ENCODE measurements around the gene DLG2. TPM values are rescaled to one million over a fixed set of nuclear protein-coding genes. Genes with fewer than 3 reads are reported as not detected.

Gene DLG2
- total RNA-seq, 2 experiments from 2014 or later, result 1.3 to 1.7 TPM

DNA sequence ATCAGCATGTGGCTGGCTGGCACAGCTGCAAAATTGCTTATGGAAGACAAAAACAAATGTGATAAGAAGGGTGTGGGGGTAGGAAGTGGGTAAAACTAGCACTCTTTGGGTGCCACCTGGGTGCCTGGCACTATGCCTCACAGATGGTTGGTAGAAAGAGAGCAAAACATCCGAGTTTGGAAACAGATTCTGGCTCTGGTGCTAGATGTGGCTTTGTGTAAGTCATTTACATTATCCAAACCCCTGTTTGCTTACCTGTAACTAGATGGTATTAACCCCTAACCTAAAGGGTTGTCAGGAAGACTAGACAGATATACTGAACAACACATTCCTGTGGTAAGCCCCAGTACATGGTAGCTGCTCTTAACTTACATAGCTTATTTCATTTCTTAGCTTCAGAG, 905.6 kb downstream of the DLG2 start:
- POLR2A ChIA-PET, result no interaction called here
- H3K27me3 Mint-ChIP-seq, result peaks cover 3% of the 10 kb centered on the region
- H3K27ac Mint-ChIP-seq, result no peak overlapping the region

GRCh38 chr11:84720706-84721402, 906.3 kb downstream of the DLG2 start:
- ChIA-PET CTCF (no interaction called here), POLR2A (no interaction called here)
- Mint-ChIP-seq H3K27ac (no peak overlapping the region), H3K36me3 (ENCODE audit: low read depth) (no peaks in the 10 kb centered on the region), H3K4me3 (no peak overlapping the region), H3K9me3 (no peaks in the 10 kb centered on the region), H3K4me1 (no peaks in the 10 kb centered on the region), H3K27me3 (peaks cover 3% of the 10 kb centered on the region)
- no peak for DNase-seq

More for the DNA sequence above, 905.6 kb downstream of the DLG2 start:
- DNase-seq, result no peak
- H3K9me3 Mint-ChIP-seq, result no peaks in the 10 kb centered on the region
- no peaks in the 10 kb centered on the region for H3K36me3 Mint-ChIP-seq (ENCODE audit: low read depth)
- no peaks in the 10 kb centered on the region for H3K4me1 Mint-ChIP-seq
- no peak overlapping the region for H3K4me3 Mint-ChIP-seq
- CTCF ChIA-PET, result no interaction called here

DNA sequence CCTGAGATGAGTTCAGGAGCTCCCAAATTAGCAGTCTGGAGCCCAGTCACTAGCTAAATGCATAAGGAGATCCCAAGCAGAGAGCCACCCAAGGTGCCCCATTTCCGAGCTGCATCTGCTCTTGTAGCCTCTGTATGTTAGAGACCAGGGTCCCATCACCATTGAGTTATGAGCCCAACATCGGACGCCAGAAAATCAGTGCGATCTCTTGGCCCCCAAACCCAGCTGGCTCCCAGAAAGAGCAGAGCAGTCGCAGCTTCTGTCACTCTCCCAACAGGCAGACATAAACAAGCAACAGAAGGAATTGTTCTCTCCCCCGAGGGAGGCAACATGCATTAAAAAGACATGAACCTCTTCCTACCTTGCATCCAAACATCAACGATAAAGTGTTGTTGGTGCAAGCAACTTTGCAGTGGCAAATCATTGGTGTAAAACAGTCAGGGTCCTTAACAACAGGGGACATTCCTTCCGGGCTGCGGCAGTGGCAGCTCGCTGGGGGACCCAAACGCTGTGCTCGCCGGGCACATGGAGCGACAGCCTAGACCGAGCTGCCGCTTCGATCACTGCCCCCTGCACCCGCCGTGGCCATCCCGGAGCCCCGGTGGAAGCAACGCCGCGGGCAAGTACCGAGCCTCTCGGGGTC, 907.1 kb downstream of the DLG2 start:
- H3K4me1 Mint-ChIP-seq, result no peaks in the 10 kb centered on the region
- CTCF ChIA-PET, result no interaction called here
- H3K27ac Mint-ChIP-seq, result no peak overlapping the region
- H3K36me3 Mint-ChIP-seq (ENCODE audit: low read depth), result no peaks in the 10 kb centered on the region
- POLR2A ChIA-PET, result no interaction called here
- peaks cover 3% of the 10 kb centered on the region for H3K27me3 Mint-ChIP-seq
- DNase-seq, result no peak
- no peaks in the 10 kb centered on the region for H3K9me3 Mint-ChIP-seq
- no peak overlapping the region for H3K4me3 Mint-ChIP-seq

DNA sequence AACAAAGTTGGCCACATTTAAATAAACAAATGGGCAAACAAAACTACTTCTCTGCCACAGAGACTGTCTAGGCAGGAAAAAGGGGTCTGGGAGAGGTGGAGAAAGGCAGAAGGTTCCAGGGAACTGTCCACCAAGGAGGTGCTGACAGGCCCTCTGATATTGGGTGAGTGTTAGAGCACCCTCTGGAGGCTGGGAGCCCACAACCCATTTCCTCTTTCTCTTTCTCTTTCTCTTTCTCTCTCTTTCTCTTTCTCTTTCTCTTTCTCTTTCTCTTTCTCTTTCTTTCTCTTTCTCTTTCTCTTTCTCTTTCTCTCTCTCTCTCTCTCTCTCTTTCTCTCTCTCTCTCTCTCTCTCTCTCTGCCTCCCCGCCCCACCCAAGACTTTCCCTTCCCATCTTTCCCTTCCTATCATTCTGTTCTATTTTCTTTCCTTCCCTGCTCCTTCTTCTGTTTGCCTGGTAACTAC, 912.8 kb downstream of the DLG2 start:
- H3K27me3 Mint-ChIP-seq, result no peaks in the 10 kb centered on the region
- H3K9me3 Mint-ChIP-seq, result no peaks in the 10 kb centered on the region
- no peaks in the 10 kb centered on the region for H3K36me3 Mint-ChIP-seq (ENCODE audit: low read depth)
- ChIA-PET POLR2A (no interaction called here), CTCF (no interaction called here)
- peak; percentile 52 for DNase-seq
- H3K4me3 Mint-ChIP-seq, result peak overlapping the region; percentile 52
- no peak overlapping the region for H3K27ac Mint-ChIP-seq
- H3K4me1 Mint-ChIP-seq, result peaks cover 5% of the 10 kb centered on the region

GRCh38 chr11:84691830-84692229, 935.3 kb downstream of the DLG2 start:
- CTCF ChIA-PET, result no interaction called here
- Mint-ChIP-seq H3K36me3 (ENCODE audit: low read depth) (no peaks in the 10 kb centered on the region), H3K27ac (no peak overlapping the region), H3K27me3 (no peaks in the 10 kb centered on the region), H3K4me1 (no peaks in the 10 kb centered on the region), H3K4me3 (no peak overlapping the region), H3K9me3 (peaks cover 4% of the 10 kb centered on the region)
- DNase-seq, result no peak
- POLR2A ChIA-PET, result no interaction called here

GRCh38 chr11:84687433-84687832, 939.7 kb downstream of the DLG2 start:
- ChIA-PET CTCF (no interaction called here), POLR2A (no interaction called here)
- Mint-ChIP-seq H3K27ac (no peak overlapping the region), H3K27me3 (no peaks in the 10 kb centered on the region), H3K36me3 (ENCODE audit: low read depth) (no peaks in the 10 kb centered on the region), H3K4me1 (no peaks in the 10 kb centered on the region), H3K9me3 (peaks cover 3% of the 10 kb centered on the region), H3K4me3 (no peak overlapping the region)
- DNase-seq, result no peak

GRCh38 chr11:84686716-84687115, 940.4 kb downstream of the DLG2 start:
- CTCF ChIA-PET, result no interaction called here
- no peaks in the 10 kb centered on the region for H3K4me1 Mint-ChIP-seq
- POLR2A ChIA-PET, result no interaction called here
- no peaks in the 10 kb centered on the region for H3K27me3 Mint-ChIP-seq
- H3K27ac Mint-ChIP-seq, result no peak overlapping the region
- no peak overlapping the region for H3K4me3 Mint-ChIP-seq
- peaks cover 3% of the 10 kb centered on the region for H3K9me3 Mint-ChIP-seq
- H3K36me3 Mint-ChIP-seq (ENCODE audit: low read depth), result no peaks in the 10 kb centered on the region
- no peak for DNase-seq

DNA sequence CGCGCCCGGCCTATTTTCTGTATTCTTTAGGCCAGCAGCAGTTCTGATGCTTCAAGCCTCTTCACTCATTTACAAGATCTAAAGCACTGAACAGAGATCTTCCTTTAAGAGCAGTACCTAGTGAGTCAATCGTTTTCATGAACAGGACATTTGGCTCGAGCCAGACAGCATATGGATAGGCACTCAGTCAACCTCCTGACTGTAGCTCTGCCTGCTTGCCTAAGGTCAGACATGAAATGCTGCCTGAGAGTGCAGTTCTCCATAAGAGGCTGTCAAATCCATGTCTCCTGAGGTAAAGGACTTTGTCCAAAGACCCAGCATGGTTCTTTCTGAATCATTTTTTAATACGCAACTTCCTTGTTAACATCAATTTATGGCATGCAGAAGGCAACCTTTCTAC, 941.2 kb downstream of the DLG2 start:
- Mint-ChIP-seq H3K9me3 (peaks cover 3% of the 10 kb centered on the region), H3K27ac (no peak overlapping the region), H3K4me1 (no peaks in the 10 kb centered on the region), H3K36me3 (ENCODE audit: low read depth) (no peaks in the 10 kb centered on the region), H3K27me3 (no peaks in the 10 kb centered on the region), H3K4me3 (no peak overlapping the region)
- ChIA-PET CTCF (no interaction called here), POLR2A (no interaction called here)
- DNase-seq, result no peak

DNA sequence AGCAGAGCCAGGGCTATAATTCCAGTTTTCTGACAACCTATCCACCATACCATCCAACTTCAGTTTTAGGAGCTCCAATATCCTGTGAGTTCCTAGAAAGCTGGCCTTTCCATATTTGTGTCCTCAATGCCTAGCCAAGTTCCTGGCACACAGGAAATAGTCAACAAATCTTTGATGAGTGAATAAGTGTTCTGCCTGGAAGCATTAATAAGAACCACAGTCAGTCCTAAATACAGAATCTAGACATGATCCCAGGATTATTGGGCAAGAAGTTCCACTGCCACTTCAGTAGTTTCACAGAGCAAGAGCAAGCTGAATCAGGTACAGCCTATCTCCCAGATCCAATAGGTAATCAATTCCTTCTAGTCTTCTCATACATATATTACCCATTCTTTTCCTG, 942.0 kb downstream of the DLG2 start:
- Mint-ChIP-seq H3K4me1 (no peaks in the 10 kb centered on the region), H3K9me3 (peaks cover 3% of the 10 kb centered on the region), H3K27ac (no peak overlapping the region), H3K4me3 (no peak overlapping the region), H3K27me3 (no peaks in the 10 kb centered on the region), H3K36me3 (ENCODE audit: low read depth) (no peaks in the 10 kb centered on the region)
- no peak for DNase-seq
- POLR2A ChIA-PET, result no interaction called here
- CTCF ChIA-PET, result no interaction called here

DNA sequence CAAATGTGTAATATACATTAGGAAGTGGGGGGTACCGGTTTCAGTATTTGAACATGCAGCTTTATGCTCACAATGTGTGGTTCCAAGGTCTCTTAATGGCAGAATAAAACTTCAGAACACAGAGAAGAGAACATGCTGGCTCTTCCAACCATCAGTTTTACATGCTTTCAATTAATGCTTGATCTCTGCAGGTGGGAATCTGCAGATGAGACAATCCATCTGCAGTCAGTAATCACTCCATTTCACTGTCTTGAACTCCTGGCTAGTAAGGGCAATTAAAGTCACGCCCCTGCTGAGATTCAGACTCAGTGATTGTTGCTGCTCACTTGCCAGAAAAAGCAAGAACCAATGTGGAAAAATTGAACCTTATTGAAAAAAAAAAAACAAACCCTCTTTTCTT, 945.7 kb downstream of the DLG2 start:
- CTCF ChIA-PET, result no interaction called here
- DNase-seq, result no peak
- Mint-ChIP-seq H3K4me3 (no peak overlapping the region), H3K36me3 (ENCODE audit: low read depth) (no peaks in the 10 kb centered on the region), H3K4me1 (no peaks in the 10 kb centered on the region), H3K9me3 (peaks cover 8% of the 10 kb centered on the region), H3K27me3 (no peaks in the 10 kb centered on the region), H3K27ac (no peak overlapping the region)
- POLR2A ChIA-PET, result no interaction called here

DNA sequence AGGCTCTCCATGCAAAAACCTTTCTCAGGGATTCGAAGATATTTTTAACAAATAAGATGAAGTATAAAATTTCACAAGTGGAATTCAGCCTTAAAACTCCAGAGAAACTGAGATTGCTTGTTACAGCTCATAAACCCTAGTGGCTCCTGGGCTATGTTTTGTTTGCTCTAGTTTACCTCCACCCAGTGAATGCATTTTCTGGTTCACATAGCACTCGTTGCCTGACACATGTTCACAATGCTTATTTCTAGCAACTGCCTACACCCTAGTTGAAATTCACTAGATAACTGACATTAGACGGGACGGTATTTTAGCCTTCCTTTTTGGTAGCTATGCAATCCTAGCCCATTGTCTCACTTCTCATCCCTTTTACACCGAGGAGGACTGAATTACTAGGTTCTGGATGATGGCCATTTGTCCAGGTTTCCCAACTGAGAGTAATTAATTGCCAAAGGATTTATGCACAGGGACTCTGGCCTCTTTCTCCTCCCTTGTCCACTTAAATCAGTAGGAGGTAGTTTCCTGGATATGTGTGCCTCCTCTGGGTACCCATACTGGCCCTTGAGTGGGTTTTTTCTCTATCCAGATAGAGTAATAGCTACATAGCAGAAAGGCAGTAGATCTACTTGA, 951.6 kb downstream of the DLG2 start:
- no peak for DNase-seq
- no peaks in the 10 kb centered on the region for H3K4me1 Mint-ChIP-seq
- peaks cover 15% of the 10 kb centered on the region for H3K9me3 Mint-ChIP-seq
- ChIA-PET CTCF (no interaction called here), POLR2A (no interaction called here)
- no peak overlapping the region for H3K4me3 Mint-ChIP-seq
- no peak overlapping the region for H3K27ac Mint-ChIP-seq
- H3K36me3 Mint-ChIP-seq (ENCODE audit: low read depth), result no peaks in the 10 kb centered on the region
- H3K27me3 Mint-ChIP-seq, result no peaks in the 10 kb centered on the region

DNA sequence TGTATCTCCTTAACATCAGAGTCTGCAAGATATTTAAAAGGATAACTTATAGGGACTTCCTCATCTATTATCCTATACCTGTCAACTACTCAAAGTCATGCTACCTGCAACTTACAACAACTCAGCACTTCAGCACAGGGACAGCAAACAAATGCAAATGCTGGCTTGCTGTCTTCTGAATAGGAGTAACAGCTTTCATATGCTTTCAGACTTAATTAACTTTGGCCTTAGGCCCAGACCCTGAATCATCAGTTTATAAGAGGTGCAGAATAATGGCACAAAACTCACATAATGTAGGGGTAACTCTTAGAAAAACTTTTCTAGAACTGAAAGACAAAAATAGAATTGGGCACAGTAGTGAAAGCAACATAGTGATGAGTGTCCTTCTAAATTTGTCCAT, 953.4 kb downstream of the DLG2 start:
- H3K36me3 Mint-ChIP-seq (ENCODE audit: low read depth), result no peaks in the 10 kb centered on the region
- no peaks in the 10 kb centered on the region for H3K4me1 Mint-ChIP-seq
- peaks cover 23% of the 10 kb centered on the region for H3K9me3 Mint-ChIP-seq
- no peak overlapping the region for H3K27ac Mint-ChIP-seq
- DNase-seq, result no peak
- POLR2A ChIA-PET, result no interaction called here
- CTCF ChIA-PET, result no interaction called here
- H3K27me3 Mint-ChIP-seq, result no peaks in the 10 kb centered on the region
- H3K4me3 Mint-ChIP-seq, result no peak overlapping the region

DNA sequence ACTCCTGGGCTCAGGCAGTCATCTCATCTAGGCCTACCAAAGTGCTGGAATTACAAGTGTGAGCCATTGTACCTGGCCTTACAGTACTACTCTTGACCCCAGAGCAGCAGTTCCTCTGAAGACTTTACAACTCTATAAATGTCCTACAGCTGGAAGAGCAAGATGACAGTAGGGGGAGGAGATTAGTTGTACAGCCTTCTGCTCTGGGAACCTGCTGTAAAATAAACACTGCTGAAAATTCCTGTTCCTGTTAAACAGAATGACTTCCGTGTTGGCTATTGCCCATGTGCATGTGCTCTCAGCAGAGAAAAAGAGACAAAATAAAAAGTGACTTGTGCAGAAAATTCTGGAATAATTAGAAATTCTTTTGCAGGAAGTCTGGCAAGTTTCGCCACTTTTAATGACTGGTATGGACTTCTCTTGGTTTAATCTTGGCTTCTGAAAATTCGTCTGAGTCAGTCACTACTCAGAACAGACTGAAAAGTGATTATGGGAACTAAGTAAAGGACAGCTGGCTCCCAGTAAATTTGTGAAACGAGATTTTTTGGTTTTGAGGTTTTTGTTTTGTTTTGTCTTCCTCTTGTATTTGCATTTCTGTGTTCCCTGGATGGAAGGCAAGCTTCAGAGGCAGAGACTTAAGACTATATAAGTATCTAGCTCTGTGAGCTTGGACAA, 955.7 kb downstream of the DLG2 start:
- Mint-ChIP-seq H3K9me3 (peaks cover 21% of the 10 kb centered on the region), H3K4me3 (no peak overlapping the region), H3K27ac (no peak overlapping the region), H3K4me1 (no peaks in the 10 kb centered on the region), H3K27me3 (no peaks in the 10 kb centered on the region), H3K36me3 (ENCODE audit: low read depth) (no peaks in the 10 kb centered on the region)
- ChIA-PET POLR2A (no interaction called here), CTCF (no interaction called here)
- DNase-seq, result no peak

Measured in activated CD4-positive, alpha-beta memory T cell treated with anti-CD3 and anti-CD28 coated beads, Interleukin-2, amount 10 ng/mL, durations not matched to agents 7 days and 5 days (primary cell).